NOMO-1 treated with dmso at 0.1 percent for 144 hours (cell line): ENCODE measurements around the gene RNF135.
"Not testable (repeated sequence)": the region's sequence is repeated elsewhere in the genome, so short reads cannot be mapped to it uniquely, and the experiment has no call there.

Experiments used
- DNase-seq: peaks from one replicate; lab custom pipeline; 2025; ENCODE audit not compliant: unreplicated experiment; lab: John Stamatoyannopoulos, UW

Gene RNF135

GRCh38 chr17:30997842-30998241 is 27.0 kb downstream of the RNF135 start:
- DNase-seq, result no peak

GRCh38 chr17:31002047-31002446 is 31.2 kb downstream of the RNF135 start:
- no peak for DNase-seq

- no peak for DNase-seq
Measured at GRCh38 chr17:31003225-31003866, 32.5 kb downstream of the RNF135 start.

- no peak for DNase-seq
Measured at GRCh38 chr17:31004160-31004559, 33.3 kb downstream of the RNF135 start.

GRCh38 chr17:31007695-31008373 is 37.0 kb downstream of the RNF135 start:
- DNase-seq, result no peak

- DNase-seq, result peak; percentile 43
Measured at GRCh38 chr17:31008374-31009041, 37.7 kb downstream of the RNF135 start.

GRCh38 chr17:31009042-31009702 is 38.3 kb downstream of the RNF135 start:
- not testable (repeated sequence) for DNase-seq

GRCh38 chr17:31010014-31010413 is 39.2 kb downstream of the RNF135 start:
- not testable (repeated sequence) for DNase-seq

GRCh38 chr17:31013844-31014243 is 43.0 kb downstream of the RNF135 start:
- DNase-seq, result no peak

GRCh38 chr17:31015639-31016038 is 44.8 kb downstream of the RNF135 start:
- DNase-seq, result no peak

- no peak for DNase-seq
Measured at GRCh38 chr17:31019004-31019403, 48.2 kb downstream of the RNF135 start.

- not testable (repeated sequence) for DNase-seq
Measured at GRCh38 chr17:31023171-31023570, 52.3 kb downstream of the RNF135 start.

- DNase-seq, result no peak
Measured at GRCh38 chr17:31031841-31032240, 61.0 kb downstream of the RNF135 start.

GRCh38 chr17:31035611-31036010 is 64.8 kb downstream of the RNF135 start:
- not testable (repeated sequence) for DNase-seq

- not testable (repeated sequence) for DNase-seq
Measured at GRCh38 chr17:31040837-31041236, 70.0 kb downstream of the RNF135 start.

- not testable (repeated sequence) for DNase-seq
Measured at GRCh38 chr17:31042378-31042777, 71.5 kb downstream of the RNF135 start.

GRCh38 chr17:31046856-31047425 is 76.1 kb downstream of the RNF135 start:
- DNase-seq, result not testable (repeated sequence)

- DNase-seq, result no peak
Measured at GRCh38 chr17:31048142-31048541, 77.3 kb downstream of the RNF135 start.

- no peak for DNase-seq
Measured at GRCh38 chr17:31048780-31049179, 77.9 kb downstream of the RNF135 start.
